Endothelial cell (in vitro differentiated cells): ENCODE data around the gene JAML. TPM values are rescaled to one million over a fixed set of nuclear protein-coding genes. Genes with fewer than 3 reads are reported as not detected.

Source experiments
- DNase-seq: peaks from one replicate; pipeline ENCODE4 v3.0.0; 2021; ENCODE audit warnings: low spot score
- H3K27ac Mint-ChIP-seq: one replicate; pipeline ENCODE4 v1.8.0; 2021; ENCODE audit warnings: mixed read lengths, inconsistent platforms; ENCODE audit not compliant: unreplicated experiment
- H3K27me3 Mint-ChIP-seq: one replicate; pipeline ENCODE4 v1.8.0; 2021; ENCODE audit warnings: mild to moderate bottlenecking, moderate library complexity, mixed read lengths, inconsistent platforms; ENCODE audit not compliant: unreplicated experiment
- H3K36me3 Mint-ChIP-seq: one replicate; pipeline ENCODE4 v1.8.0; 2021; ENCODE audit warnings: mild to moderate bottlenecking, low read depth, mixed read lengths, inconsistent platforms; ENCODE audit not compliant: unreplicated experiment
- H3K4me1 Mint-ChIP-seq: one replicate; pipeline ENCODE4 v1.8.0; 2021; ENCODE audit warnings: mild to moderate bottlenecking, mixed read lengths, inconsistent platforms; ENCODE audit not compliant: unreplicated experiment
- H3K4me3 Mint-ChIP-seq: one replicate; pipeline ENCODE4 v1.8.0; 2021; ENCODE audit warnings: mild to moderate bottlenecking, mixed read lengths, inconsistent platforms; ENCODE audit not compliant: unreplicated experiment
- H3K9me3 Mint-ChIP-seq: one replicate; pipeline ENCODE4 v1.8.0; 2021; ENCODE audit warnings: mixed read lengths, inconsistent platforms; ENCODE audit not compliant: unreplicated experiment
- CTCF ChIP-seq: fragments of 200-600 bp; sonication (generic); IDR thresholded peaks from one replicate; pipeline ENCODE4 v1.5.0; 2021; ENCODE audit warnings: antibody characterized with exemption; ENCODE audit not compliant: unreplicated experiment
- total RNA-seq: library from RNA; stranded (reverse); fragmentation: NEBNext Ultra II Directional; extraction: Animal tissue kit (Norgen Biotek cat#: 25700); gene quantifications from one replicate; pipeline ENCODE4 v1.2.1, GENCODE V29; 2021; ENCODE audit not compliant: unreplicated experiment

JAML gene
- total RNA-seq, 1 donor from 2014 or later, result 0.31 TPM

DNA sequence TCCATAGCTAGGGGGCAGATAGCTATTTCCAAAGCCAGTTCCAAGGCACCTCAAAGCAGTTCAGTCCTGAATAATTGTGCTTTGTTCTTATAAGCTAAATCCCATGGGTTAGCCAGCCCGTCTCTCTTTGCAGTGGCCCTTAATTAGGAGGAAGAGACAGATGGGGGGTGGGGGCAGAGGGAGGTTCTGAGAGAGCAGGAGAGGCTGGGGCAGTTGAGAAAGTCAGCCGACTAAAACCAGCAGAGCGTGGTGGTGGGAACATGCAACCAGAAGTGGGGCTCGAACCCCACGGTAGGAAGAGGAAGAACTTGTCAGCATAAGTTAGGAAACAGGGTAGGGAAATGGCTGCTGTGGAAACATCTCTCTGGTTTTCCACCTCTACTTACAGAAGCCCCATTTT lies 61.3 kb downstream of the JAML start:
- H3K27ac Mint-ChIP-seq, result no peak overlapping the region
- H3K9me3 Mint-ChIP-seq, result no peaks in the 10 kb centered on the region

GRCh38 chr11:118162846-118163245 lies 62.0 kb downstream of the JAML start:
- TF ChIP-seq CTCF, result no peak
- no peak overlapping the region for H3K27ac Mint-ChIP-seq
- no peak for DNase-seq
- peaks cover 11% of the 10 kb centered on the region for H3K4me1 Mint-ChIP-seq
- H3K9me3 Mint-ChIP-seq, result no peaks in the 10 kb centered on the region
- H3K27me3 Mint-ChIP-seq, result peaks cover 3% of the 10 kb centered on the region
- H3K36me3 Mint-ChIP-seq, result no peaks in the 10 kb centered on the region
- no peak overlapping the region for H3K4me3 Mint-ChIP-seq

More for the DNA sequence above, 61.3 kb downstream of the JAML start:
- Mint-ChIP-seq H3K4me1 (peaks cover 4% of the 10 kb centered on the region), H3K27me3 (peaks cover 4% of the 10 kb centered on the region), H3K4me3 (no peak overlapping the region), H3K36me3 (no peaks in the 10 kb centered on the region)
- DNase-seq, result no peak
- TF ChIP-seq CTCF, result no peak

DNA sequence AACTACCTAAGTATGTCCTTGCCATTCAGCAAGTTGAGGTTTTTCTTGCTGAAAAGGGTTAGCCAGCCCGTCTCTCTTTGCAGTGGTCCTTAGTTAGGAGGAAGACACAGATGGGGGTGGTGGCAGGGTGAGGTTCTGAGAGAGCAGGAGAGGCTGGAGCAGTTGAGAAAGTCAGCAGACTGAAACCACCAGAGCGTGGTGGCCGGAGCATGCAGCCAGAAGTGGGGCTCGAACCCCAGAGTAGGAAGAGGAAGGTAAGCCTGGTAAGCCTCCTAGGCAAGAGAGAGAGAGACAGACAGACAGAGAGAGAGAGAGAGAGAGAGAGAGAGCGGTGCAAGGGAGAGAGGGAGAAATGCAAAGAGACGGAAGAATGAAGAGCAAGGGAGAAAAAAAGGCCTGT lies 63.0 kb downstream of the JAML start:
- Mint-ChIP-seq H3K4me1 (peaks cover 21% of the 10 kb centered on the region), H3K36me3 (no peaks in the 10 kb centered on the region), H3K9me3 (no peaks in the 10 kb centered on the region), H3K27me3 (no peaks in the 10 kb centered on the region), H3K27ac (no peak overlapping the region), H3K4me3 (peak overlapping the region; percentile 51)
- no peak for DNase-seq
- TF ChIP-seq CTCF, result no peak

DNA sequence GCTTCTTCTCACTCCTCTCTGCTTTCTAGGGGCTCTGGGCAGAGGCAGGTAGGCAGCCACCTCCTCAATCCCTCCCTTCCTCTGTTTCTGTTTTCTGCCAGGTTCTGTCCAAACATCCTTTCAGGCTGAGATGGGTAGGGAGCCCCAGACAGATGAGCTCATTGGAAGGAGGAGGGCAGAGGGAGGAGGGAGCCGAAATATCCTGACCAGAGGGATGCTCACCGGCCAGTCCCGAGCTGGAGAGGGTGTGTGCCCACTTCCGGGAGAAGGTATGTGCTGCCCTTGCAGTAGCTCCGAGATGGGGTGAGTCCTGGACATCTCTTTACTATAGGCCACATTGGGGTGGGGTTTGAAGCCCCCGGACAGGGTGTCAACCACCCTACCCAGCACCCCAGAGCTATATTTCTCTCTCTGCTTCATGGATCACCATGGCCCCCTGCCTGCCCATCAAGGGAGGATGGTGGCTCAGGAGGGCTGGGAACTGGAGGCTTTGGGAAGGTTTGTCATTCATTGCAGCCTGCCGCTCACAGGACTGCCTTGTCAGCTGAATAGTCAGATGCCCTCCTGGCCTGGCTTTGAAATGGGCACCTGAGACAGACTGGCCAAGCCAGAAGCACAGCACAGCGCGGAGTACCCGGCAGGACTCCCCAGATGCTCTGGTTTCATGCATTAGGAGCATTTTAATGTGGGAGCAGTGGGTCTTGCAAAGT lies 67.5 kb downstream of the JAML start:
- H3K4me3 Mint-ChIP-seq, result no peak overlapping the region
- H3K9me3 Mint-ChIP-seq, result no peaks in the 10 kb centered on the region
- no peak for DNase-seq
- H3K27me3 Mint-ChIP-seq, result peaks cover 4% of the 10 kb centered on the region
- no peak for TF ChIP-seq CTCF
- peaks cover 24% of the 10 kb centered on the region for H3K4me1 Mint-ChIP-seq
- no peak overlapping the region for H3K27ac Mint-ChIP-seq
- H3K36me3 Mint-ChIP-seq, result no peaks in the 10 kb centered on the region

GRCh38 chr11:118156531-118157185 lies 68.2 kb downstream of the JAML start:
- Mint-ChIP-seq H3K27me3 (peaks cover 7% of the 10 kb centered on the region), H3K4me3 (no peak overlapping the region), H3K4me1 (peaks cover 24% of the 10 kb centered on the region), H3K27ac (no peak overlapping the region), H3K9me3 (no peaks in the 10 kb centered on the region), H3K36me3 (no peaks in the 10 kb centered on the region)
- no peak for DNase-seq
- TF ChIP-seq CTCF, result no peak
